ENCODE results near the gene CTIF. TPM values are rescaled to one million over a fixed set of nuclear protein-coding genes. Genes with fewer than 3 reads are reported as not detected.

The CTIF gene
- total RNA-seq, 1 experiment from 2014 or later = 26.5 TPM

DNA sequence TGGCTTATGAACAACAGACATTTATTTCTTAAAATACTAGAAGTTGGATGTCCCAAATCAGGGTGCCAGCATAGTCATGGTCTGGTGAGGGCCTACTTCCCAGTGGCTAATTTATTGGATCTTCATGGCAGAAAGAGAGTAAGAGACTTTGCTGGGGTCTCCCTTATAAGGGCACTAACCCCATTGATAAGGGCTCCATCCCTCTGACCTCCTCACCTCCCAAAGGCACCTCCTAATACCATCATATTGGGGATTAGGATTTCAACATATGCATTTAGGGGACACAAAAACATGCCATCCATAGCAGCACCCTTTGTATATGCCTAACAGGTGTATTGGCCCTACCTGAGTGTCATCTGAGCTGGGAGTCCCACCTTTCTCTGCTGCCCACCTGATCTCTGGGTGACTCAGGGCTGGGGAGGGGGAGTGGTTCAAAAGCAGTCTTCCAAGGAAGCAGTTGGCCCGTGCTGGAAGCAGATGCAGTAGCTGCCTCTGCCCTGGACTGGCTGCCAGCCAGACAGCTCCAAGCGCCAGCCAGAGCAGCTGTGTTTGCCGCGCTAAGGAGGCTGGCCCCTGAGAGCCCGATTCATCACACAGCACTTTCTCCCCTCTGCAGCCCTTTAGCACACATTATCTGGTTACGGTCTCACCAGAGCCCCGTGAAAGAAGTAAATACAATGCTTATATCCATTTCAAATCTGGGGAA lies 327.4 kb downstream of the CTIF start:
- CTCF ChIA-PET = no interaction called here

DNA sequence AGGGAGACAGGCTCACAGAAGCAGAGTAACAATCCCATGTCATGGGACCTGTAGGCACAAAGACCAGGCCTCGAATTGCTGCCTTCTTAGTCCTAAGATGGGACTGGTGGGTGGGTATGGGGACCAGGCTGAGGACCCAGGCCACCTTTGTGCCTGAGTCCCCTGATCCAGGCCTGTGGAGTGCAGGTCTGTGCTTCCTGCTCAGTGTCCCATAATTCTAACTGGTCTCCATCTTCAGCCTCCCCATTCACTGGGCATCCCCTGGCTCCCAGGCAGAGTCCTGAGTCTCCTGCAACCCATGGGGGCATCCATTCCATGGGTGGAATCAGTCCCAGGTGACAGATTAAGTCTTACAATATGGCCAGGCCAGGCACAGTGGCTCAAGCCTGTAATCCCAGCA lies 328.0 kb downstream of the CTIF start:
- no peak for DNase-seq (ENCODE audit: low read depth, low spot score)
- intact Hi-C loops (cut with micrococcal nuclease; ENCODE audit: unreplicated experiment) (no loop called here), in situ Hi-C loops (cut with HindIII; ENCODE audit: low pct_unique_long_range_greater_than_20kb, low sequenced_read_pairs) (no loop called here)
- no peak overlapping the region for H3K4me3 ChIP-seq (ENCODE audit: low read depth in 2 of 2, low read length in 2 of 2)
- ChIA-PET POLR2A (interaction anchor here (0.7 kb wide), 1 partner anchor 20 kb away, joined by 3 read pairs; no protein-coding TSS in a partner anchor), CTCF (no interaction called here)
- H3K27me3 ChIP-seq (ENCODE audit: control insufficient read depth, insufficient read depth, low read length) = no peaks in the 10 kb centered on the region
- no peak for ATAC-seq
- no TSS peak for BruUV-seq (replicated peaks)
- H3K4me1 ChIP-seq (ENCODE audit: control insufficient read depth, insufficient read depth, low read length) = peaks cover 4% of the 10 kb centered on the region
- H3K36me3 ChIP-seq (ENCODE audit: control insufficient read depth, insufficient read depth, low read length) = no peaks in the 10 kb centered on the region
- no peak for TF ChIP-seq TCF7L2 (IDR thresholded peaks at IDR 0.05; ENCODE audit: low read depth, low read length)
- no peak for TF ChIP-seq POLR2AphosphoS5 (IDR thresholded peaks at IDR 0.05; ENCODE audit: low read depth, low read length)
- TF ChIP-seq SIN3A (IDR thresholded peaks at IDR 0.05; ENCODE audit: borderline replicate concordance, insufficient read depth, low read depth, low read length) = no peak
- TF ChIP-seq REST (IDR thresholded peaks at IDR 0.05; ENCODE audit: insufficient read depth in 1 of 2, low read depth in 2 of 2, low read length in 1 of 2) = no peak
- no peak for TF ChIP-seq CTCF (IDR thresholded peaks at IDR 0.05)
- no peak overlapping the region for H3K27ac ChIP-seq (ENCODE audit: low read length)
- H3K9me3 ChIP-seq (ENCODE audit: control insufficient read depth, insufficient read depth, low read depth, low read length) = no peaks in the 10 kb centered on the region

More for the DNA sequence above, 327.4 kb downstream of the CTIF start:
- no peak overlapping the region for H3K27ac ChIP-seq (ENCODE audit: low read length)
- DNase-seq (ENCODE audit: low read depth, low spot score) (no peak), ATAC-seq (no peak)
- H3K4me1 ChIP-seq (ENCODE audit: control insufficient read depth, insufficient read depth, low read length) = peaks cover 4% of the 10 kb centered on the region
- intact Hi-C loops (cut with micrococcal nuclease; ENCODE audit: unreplicated experiment) (no loop called here), in situ Hi-C loops (cut with HindIII; ENCODE audit: low pct_unique_long_range_greater_than_20kb, low sequenced_read_pairs) (no loop called here)
- BruUV-seq (replicated peaks) = no TSS peak
- no peaks in the 10 kb centered on the region for H3K27me3 ChIP-seq (ENCODE audit: control insufficient read depth, insufficient read depth, low read length)
- POLR2A ChIA-PET = no interaction called here
- H3K4me3 ChIP-seq (ENCODE audit: low read depth in 2 of 2, low read length in 2 of 2) = no peak overlapping the region
- no peaks in the 10 kb centered on the region for H3K9me3 ChIP-seq (ENCODE audit: control insufficient read depth, insufficient read depth, low read depth, low read length)
- no peaks in the 10 kb centered on the region for H3K36me3 ChIP-seq (ENCODE audit: control insufficient read depth, insufficient read depth, low read length)
- no peak for TF ChIP-seq TCF7L2 (IDR thresholded peaks at IDR 0.05; ENCODE audit: low read depth, low read length)
- TF ChIP-seq CTCF (IDR thresholded peaks at IDR 0.05) = no peak
- no peak for TF ChIP-seq SIN3A (IDR thresholded peaks at IDR 0.05; ENCODE audit: borderline replicate concordance, insufficient read depth, low read depth, low read length)
- TF ChIP-seq REST (IDR thresholded peaks at IDR 0.05; ENCODE audit: insufficient read depth in 1 of 2, low read depth in 2 of 2, low read length in 1 of 2) = no peak
- TF ChIP-seq POLR2AphosphoS5 (IDR thresholded peaks at IDR 0.05; ENCODE audit: low read depth, low read length) = no peak
